WTC11 (cell line): ENCODE results near the gene TMBIM6.

ENCODE experiments used
- CTCF ChIP-seq: fragments of 200-600 bp; IDR thresholded peaks from 2 replicates; pipeline ENCODE4 v1.8.0; 2022; ENCODE audit warnings: antibody characterized with exemption
- FOXK1 ChIP-seq: sonication (generic); formaldehyde crosslinking; IDR thresholded peaks from 2 replicates; pipeline ENCODE4 v1.8.0; 2022; ENCODE audit warnings: mild to moderate bottlenecking, moderate library complexity, missing genetic modification reagents
- HMGXB4 ChIP-seq: sonication (generic); formaldehyde crosslinking; IDR thresholded peaks from 2 replicates; pipeline ENCODE4 v1.8.1; 2023; ENCODE audit warnings: mild to moderate bottlenecking, moderate library complexity, missing genetic modification reagents
- NFE2L1 ChIP-seq: sonication (generic); formaldehyde crosslinking; IDR thresholded peaks from 2 replicates; pipeline ENCODE4 v1.8.1; 2023; ENCODE audit warnings: missing genetic modification reagents
- SMAD4 ChIP-seq: sonication (generic); formaldehyde crosslinking; IDR thresholded peaks from 2 replicates; pipeline ENCODE4 v1.8.0; 2022; ENCODE audit warnings: mild to moderate bottlenecking, missing genetic modification reagents
- STAT6 ChIP-seq: sonication (generic); formaldehyde crosslinking; conservative IDR thresholded peaks from 2 replicates; pipeline ENCODE4 v1.8.1; 2023; ENCODE audit warnings: mild to moderate bottlenecking, low read depth, missing genetic modification reagents, moderate library complexity
- TP53 ChIP-seq: sonication (generic); formaldehyde crosslinking; IDR thresholded peaks from 2 replicates; pipeline ENCODE4 v1.8.1; 2023; ENCODE audit warnings: mild to moderate bottlenecking, missing genetic modification reagents
- ZNF121 ChIP-seq: sonication (generic); formaldehyde crosslinking; IDR thresholded peaks from 2 replicates; pipeline ENCODE4 v1.8.0; 2023; ENCODE audit warnings: missing genetic modification reagents
- ZNF263 ChIP-seq: sonication (generic); formaldehyde crosslinking; IDR thresholded peaks from 2 replicates; pipeline ENCODE4 v1.8.1; 2022; ENCODE audit warnings: low read depth, mild to moderate bottlenecking, moderate library complexity, missing genetic modification reagents
- ZNF317 ChIP-seq: sonication (generic); formaldehyde crosslinking; IDR thresholded peaks from 2 replicates; pipeline ENCODE4 v1.8.1; 2023; ENCODE audit warnings: low read depth, mild to moderate bottlenecking, moderate library complexity, missing genetic modification reagents, borderline replicate concordance

GRCh38 chr12:49794021-49794420 is 52.7 kb downstream of the TMBIM6 start:
- TF ChIP-seq NFE2L1 (CRISPR knock-in tag), result no peak
- TF ChIP-seq CTCF, result no peak
- TF ChIP-seq ZNF263 (CRISPR knock-in tag), result no peak
- no peak for TF ChIP-seq HMGXB4
- TF ChIP-seq STAT6 (CRISPR knock-in tag), result no peak
- no peak for TF ChIP-seq ZNF121 (CRISPR knock-in tag)
- no peak for TF ChIP-seq TP53 (CRISPR knock-in tag)
- no peak for TF ChIP-seq FOXK1 (CRISPR knock-in tag)
- no peak for TF ChIP-seq SMAD4 (CRISPR knock-in tag)
- no peak for TF ChIP-seq ZNF317 (CRISPR knock-in tag)
